ENCODE data around the gene C9orf50.
A peak's percentile ranks its signal among the peaks of the same experiment; 100 is the strongest.
"Not testable (repeated sequence)": the region's sequence is repeated elsewhere in the genome, so short reads cannot be mapped to it uniquely, and the experiment has no call there.

C9orf50 gene

DNA sequence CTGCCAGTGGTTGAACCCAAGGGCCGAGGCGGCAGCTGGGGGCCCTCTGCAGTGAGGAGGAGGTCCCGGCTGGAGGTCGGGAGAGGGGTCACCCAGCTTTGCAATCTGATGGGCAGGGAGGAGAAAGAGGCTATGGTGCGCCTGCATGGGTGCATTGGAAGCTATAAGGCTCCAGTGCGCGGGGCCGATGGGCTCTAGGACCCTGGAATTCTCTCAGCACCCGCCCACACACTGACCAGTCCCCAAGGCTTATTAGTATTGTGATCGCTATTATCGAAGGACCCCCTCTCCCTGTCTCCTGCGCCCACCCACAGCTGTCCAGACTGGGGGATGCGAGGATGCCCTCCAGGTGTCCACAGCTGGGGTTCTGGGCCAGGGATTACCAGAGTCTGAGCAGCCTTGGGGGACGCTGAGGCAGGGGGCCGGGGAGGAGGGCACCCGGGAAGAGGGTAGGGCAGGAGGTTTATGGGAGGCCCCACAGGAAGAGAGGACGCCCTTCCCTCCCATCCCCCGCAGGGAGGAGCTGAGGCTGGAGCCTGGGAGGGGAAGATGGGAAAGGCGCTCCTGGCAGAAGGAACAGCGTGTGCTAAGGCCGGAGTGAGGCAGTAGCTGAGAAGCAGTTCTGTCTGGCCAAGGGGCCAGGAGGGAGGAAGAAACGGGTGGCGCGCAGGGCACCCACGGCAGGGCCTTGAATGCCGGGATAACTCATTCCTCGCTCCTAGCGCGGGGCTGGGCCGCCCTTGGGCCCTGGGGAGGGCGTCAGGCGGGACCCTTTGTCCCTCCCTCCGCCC lies 24.2 kb downstream of the C9orf50 start:
- no peaks in the 10 kb centered on the region for H3K9me3 Mint-ChIP-seq
- H3K27ac Mint-ChIP-seq = peak overlapping the region; percentile 68 to 87 (median 84)
- TF ChIP-seq, protein P1, sequence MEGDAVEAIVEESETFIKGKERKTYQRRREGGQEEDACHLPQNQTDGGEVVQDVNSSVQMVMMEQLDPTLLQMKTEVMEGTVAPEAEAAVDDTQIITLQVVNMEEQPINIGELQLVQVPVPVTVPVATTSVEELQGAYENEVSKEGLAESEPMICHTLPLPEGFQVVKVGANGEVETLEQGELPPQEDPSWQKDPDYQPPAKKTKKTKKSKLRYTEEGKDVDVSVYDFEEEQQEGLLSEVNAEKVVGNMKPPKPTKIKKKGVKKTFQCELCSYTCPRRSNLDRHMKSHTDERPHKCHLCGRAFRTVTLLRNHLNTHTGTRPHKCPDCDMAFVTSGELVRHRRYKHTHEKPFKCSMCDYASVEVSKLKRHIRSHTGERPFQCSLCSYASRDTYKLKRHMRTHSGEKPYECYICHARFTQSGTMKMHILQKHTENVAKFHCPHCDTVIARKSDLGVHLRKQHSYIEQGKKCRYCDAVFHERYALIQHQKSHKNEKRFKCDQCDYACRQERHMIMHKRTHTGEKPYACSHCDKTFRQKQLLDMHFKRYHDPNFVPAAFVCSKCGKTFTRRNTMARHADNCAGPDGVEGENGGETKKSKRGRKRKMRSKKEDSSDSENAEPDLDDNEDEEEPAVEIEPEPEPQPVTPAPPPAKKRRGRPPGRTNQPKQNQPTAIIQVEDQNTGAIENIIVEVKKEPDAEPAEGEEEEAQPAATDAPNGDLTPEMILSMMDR (IDR thresholded peaks at IDR 0.05; ENCODE audit: unreplicated experiment in 3 of 3) = no peak
- peaks cover 62% of the 10 kb centered on the region for H3K4me1 Mint-ChIP-seq
- no peaks in the 10 kb centered on the region for H3K27me3 Mint-ChIP-seq (ENCODE audit: low read depth)
- peak overlapping the region; percentile 81 to 89 (median 85) for H3K4me3 Mint-ChIP-seq
- H3K36me3 Mint-ChIP-seq (ENCODE audit: low read depth) = no peaks in the 10 kb centered on the region

DNA sequence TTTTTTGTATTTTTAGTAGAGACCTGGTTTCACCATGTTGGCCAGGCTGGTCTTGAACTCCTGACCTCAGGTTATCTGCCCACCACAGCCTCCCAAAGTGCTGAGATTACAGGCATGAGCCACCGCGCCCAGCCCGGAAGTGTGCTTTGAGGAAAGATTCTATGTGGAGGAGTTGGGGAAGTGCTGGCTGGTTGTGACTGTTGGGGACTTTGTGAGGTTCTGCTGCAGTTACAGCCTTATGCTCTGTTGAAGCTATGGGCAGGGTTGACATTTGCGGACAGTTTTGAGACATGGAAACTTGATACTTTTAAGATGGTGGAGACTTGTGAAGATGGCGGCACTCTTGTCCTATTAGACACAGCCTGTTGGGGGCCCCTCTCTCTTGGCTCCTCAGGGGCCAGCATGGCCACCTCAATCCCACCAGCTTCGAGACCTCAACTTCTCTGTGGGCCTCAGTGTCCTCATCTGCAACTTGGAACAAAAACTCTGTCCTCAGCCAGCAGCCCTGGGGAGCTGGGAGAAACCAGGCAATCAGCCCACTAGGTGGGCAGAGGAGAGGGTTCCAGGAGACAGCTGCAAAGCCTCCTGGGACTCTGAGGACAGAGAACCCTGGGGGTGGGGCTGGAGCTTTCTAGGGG lies 24.9 kb downstream of the C9orf50 start:
- Mint-ChIP-seq H3K9me3 (no peaks in the 10 kb centered on the region), H3K4me3 (peak overlapping the region; percentile 71 to 85 (median 81)), H3K27ac (peak overlapping the region; percentile 68 to 87 (median 84)), H3K36me3 (ENCODE audit: low read depth) (no peaks in the 10 kb centered on the region), H3K4me1 (peaks cover 61% of the 10 kb centered on the region), H3K27me3 (ENCODE audit: low read depth) (no peaks in the 10 kb centered on the region)
- TF ChIP-seq, protein P1 (IDR thresholded peaks at IDR 0.05; ENCODE audit: unreplicated experiment in 3 of 3) = no peak

DNA sequence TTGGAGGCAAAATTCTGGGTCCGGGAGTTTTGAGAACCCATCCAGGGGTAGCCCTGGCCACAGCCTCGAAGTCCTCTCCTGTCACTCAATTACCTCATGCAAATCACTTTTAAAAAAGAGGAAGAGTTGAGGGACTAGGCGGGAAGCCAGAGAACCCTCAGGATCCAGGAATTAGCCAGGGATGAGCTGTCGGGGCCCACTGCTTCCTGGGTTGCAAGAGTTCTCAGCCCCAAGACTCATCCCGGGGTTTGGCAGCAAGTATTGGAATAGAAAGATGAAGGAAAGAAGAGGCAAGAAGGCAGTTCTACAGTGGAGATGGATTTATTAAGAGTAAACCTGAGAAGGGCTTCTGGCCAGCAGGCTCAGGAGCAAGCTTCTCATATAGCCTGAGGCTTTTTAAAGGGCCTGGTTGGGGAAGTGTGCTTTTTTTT lies 25.6 kb downstream of the C9orf50 start:
- H3K4me3 Mint-ChIP-seq = peak overlapping the region; percentile 1 to 59 (median 49)
- H3K27ac Mint-ChIP-seq = peak overlapping the region; percentile 68 to 87 (median 84)
- H3K4me1 Mint-ChIP-seq = peaks cover 63% of the 10 kb centered on the region
- no peaks in the 10 kb centered on the region for H3K36me3 Mint-ChIP-seq (ENCODE audit: low read depth)
- no peaks in the 10 kb centered on the region for H3K9me3 Mint-ChIP-seq
- TF ChIP-seq, protein P1 (IDR thresholded peaks at IDR 0.05; ENCODE audit: unreplicated experiment in 3 of 3) = no peak
- no peaks in the 10 kb centered on the region for H3K27me3 Mint-ChIP-seq (ENCODE audit: low read depth)

DNA sequence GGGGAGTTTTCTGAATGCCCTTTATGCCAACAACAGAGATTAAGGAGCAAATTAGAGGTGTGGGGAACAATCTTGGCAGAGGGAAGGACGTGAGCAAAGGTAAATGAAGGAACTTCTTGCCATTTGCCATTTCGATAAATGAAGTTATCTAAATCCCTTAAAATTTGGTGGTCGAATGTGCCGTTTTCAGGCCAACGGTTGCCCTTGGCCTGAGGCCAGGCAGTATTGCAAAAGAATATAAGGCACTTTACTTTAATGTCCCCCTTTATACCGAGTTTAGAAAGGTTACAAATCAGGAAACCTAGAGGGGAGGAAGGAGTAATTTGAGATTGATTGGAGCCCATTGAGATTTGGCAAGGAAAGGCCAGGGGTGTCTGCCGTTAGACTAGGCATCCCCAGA lies 26.3 kb downstream of the C9orf50 start:
- Mint-ChIP-seq H3K9me3 (no peaks in the 10 kb centered on the region), H3K27ac (peak overlapping the region; percentile 45 to 87 (median 84)), H3K27me3 (ENCODE audit: low read depth) (no peaks in the 10 kb centered on the region), H3K36me3 (ENCODE audit: low read depth) (no peaks in the 10 kb centered on the region), H3K4me1 (peaks cover 67% of the 10 kb centered on the region), H3K4me3 (no peak overlapping the region)
- TF ChIP-seq, protein P1 (IDR thresholded peaks at IDR 0.05; ENCODE audit: unreplicated experiment in 3 of 3) = no peak

DNA sequence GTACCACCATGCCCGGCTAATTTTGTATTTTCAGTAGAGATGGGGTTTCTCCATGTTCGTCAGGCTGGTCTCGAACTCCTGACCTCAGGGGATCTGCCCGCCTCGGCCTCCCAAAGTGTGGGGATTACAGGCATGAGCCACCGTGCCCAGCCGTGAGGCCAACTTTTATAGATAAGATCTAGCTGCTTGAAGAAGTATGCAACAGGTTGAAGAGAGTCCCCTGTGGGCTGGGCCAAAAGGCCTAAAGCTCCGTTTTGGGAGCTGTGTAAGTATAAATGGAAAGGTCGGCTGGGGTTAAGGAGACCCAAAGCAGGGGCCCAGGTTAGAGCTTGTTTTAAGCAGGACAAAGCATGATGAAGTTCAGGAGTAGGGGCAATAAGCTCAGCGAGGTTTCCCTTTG lies 28.1 kb downstream of the C9orf50 start:
- H3K4me3 Mint-ChIP-seq; H3K36me3 Mint-ChIP-seq (ENCODE audit: low read depth); H3K9me3 Mint-ChIP-seq; H3K27me3 Mint-ChIP-seq (ENCODE audit: low read depth): not testable (repeated sequence)
- peaks cover 67% of the 10 kb centered on the region for H3K4me1 Mint-ChIP-seq
- peak overlapping the region; percentile 53 to 84 (median 80) for H3K27ac Mint-ChIP-seq

DNA sequence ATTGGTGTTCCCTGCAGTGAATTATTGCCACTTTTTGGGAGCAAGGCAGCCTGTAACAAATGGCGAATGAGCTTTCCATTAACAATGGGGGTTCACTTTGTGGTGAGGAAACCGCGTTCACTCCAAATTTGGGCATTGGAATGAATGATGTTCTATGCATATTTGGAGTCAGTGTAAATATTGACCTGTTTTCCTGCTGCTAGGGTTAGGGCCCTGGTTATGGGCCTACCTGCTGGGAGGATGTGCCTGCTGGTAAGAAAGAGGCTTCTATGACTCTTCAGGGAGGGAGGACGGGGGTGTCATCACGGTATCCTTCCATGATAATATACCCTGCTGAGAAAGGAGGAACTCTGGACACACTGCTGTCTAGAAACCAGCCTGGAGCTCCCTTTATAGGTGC lies 29.0 kb downstream of the C9orf50 start:
- Mint-ChIP-seq H3K4me1 (peaks cover 74% of the 10 kb centered on the region), H3K4me3 (no peak overlapping the region), H3K36me3 (ENCODE audit: low read depth) (no peaks in the 10 kb centered on the region), H3K27me3 (ENCODE audit: low read depth) (no peaks in the 10 kb centered on the region), H3K9me3 (no peaks in the 10 kb centered on the region), H3K27ac (peak overlapping the region; percentile 26 to 41 (median 37))
- TF ChIP-seq, protein P1 (IDR thresholded peaks at IDR 0.05; ENCODE audit: unreplicated experiment in 3 of 3) = no peak
